GM12873 (cell line): ENCODE data around the gene INHBC.

ENCODE experiments used
- CTCF ChIP-seq: IDR thresholded peaks from 2 replicates; pipeline ENCODE4 v1.5.1; 2012; ENCODE audit warnings: low read depth, mild to moderate bottlenecking, moderate library complexity, low read length, control low read depth; ENCODE audit not compliant: insufficient read depth; ENCODE audit errors: missing control alignments

INHBC gene, protein sequence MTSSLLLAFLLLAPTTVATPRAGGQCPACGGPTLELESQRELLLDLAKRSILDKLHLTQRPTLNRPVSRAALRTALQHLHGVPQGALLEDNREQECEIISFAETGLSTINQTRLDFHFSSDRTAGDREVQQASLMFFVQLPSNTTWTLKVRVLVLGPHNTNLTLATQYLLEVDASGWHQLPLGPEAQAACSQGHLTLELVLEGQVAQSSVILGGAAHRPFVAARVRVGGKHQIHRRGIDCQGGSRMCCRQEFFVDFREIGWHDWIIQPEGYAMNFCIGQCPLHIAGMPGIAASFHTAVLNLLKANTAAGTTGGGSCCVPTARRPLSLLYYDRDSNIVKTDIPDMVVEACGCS

GRCh38 chr12:57434517-57435223, at the start of gene INHBC:
INHBC (plus strand) TSS chr12:57434784; CDS start chr12:57434887, 103 bp downstream.
- no peak for TF ChIP-seq CTCF

DNA sequence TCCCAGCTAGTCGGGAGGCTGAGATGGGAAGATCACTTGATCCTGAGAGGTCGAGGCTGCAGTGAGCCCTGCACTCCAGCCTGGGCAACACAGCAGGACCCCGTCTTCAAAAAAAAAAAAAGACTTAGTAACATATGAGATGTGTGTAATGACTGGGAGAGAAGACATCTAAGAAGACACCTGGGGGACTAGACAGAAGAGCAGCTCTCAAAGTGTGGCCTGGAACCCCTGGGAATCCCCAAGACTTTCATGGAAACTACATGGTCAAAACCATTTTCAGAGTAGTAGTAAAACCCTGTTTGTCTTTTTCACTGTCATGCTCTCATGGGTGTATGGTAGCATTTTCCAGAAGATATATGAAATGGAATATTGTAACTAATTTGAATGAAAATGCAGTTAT, 49.0 kb upstream of the INHBC start:
- TF ChIP-seq CTCF = no peak

DNA sequence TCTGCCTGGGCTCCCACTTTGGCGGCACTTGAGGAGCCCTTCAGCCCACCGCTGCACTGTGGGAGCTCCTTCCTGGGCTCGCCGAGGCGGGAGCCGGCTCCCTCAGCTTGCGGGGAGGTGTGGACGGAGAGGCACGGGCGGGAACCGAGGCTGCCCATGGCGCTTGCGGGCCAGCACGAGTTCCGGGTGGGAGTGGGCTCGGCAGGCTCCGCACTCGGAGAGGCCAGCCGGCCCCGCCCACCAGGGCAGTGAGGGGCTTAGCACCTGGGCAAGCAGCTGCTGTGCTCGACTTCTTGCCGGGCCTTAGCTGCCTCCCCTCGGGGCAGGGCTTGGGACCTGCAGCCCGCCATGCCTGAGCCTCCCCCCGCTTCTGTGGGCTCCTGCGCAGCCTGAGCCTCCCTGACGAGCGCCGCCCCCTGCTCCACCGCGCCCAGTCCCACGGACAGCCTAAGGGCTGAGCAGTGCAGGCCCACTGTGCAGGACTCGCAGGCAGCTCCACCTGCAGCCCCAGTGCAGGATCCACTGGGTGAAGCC, 48.3 kb upstream of the INHBC start:
- no peak for TF ChIP-seq CTCF

- no peak for TF ChIP-seq CTCF
These were observed 46.2 kb upstream of the INHBC start for GRCh38 chr12:57388425-57388824.

DNA sequence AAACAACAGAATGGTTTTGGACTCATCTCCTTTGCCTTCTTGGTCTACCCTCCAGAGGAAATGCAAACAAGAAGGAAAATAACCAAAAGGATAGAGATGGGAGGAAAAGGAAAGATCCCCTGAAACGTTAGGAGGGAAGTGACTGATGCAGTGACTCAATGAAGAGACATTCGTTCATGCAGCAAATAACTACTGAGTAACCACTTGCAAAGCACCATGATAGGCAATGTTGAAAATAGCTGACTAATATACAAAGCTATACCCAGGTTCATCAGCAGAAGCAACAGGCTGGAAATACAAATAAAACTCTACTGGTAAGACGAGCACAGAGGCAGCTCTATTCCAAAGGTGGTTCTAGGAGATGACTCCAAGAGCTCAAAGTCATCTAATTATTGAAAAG, 45.6 kb upstream of the INHBC start:
- TF ChIP-seq CTCF = no peak

- TF ChIP-seq CTCF = no peak
These were observed 44.4 kb upstream of the INHBC start for GRCh38 chr12:57390174-57390573.

- no peak for TF ChIP-seq CTCF
These were observed 39.5 kb upstream of the INHBC start for GRCh38 chr12:57395121-57395520.
